Stimulated activated CD8-positive, alpha-beta memory T cell treated with anti-CD3 and anti-CD28 coated beads, Interleukin-12 subunit alpha, Interleukin-12 subunit beta, amount 100 ng/mL, for 1 hour (primary cell): ENCODE measurements around the gene SYP.
"Not testable (repeated sequence)": the region's sequence is repeated elsewhere in the genome, so short reads cannot be mapped to it uniquely, and the experiment has no call there.

ENCODE experiments used
- DNase-seq: peaks from one replicate; pipeline ENCODE4 v3.0.0-alpha.2; 2020; ENCODE audit warnings: low read depth

The SYP gene

DNA sequence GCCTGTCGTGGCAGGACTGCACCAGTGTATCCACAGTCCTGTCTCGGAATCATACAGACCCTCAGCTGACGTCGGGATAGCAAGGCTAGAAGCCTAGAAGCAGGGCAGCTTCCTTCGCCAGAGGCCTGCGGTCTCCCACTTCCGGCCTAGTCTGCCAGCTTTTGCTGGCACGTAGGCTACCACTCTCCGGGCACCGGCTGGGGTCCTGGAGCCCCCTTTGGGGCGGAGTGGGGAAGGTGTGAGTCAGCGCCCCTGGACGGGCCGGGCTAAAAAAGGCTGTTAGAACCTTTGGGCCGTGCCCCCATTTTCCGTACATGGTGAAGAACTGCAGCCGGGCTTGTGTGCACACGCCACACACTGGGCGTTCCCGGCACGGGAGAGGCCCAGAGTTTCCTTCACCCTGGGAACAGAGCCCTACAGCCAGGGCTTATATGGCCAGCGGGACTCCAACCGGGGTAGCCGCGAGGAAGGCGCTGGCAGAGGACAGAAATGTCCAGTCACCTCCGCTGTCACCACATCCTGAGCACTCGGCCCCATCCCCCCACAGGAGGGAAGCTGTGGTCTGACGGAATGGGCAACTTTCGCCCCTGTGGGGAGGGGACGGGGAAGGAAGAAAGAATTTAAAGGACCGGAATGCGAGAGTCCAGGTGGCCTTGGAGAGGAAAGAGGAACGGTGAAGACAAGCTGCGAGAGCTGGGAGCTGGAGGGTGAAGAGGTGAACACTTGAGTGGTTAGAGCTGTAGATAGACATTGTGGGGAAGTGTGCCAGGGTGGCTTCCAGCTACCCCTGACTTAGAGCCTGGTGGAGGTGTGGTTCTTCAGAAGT is 32.9 kb downstream of the SYP start:
- peak; percentile 49 for DNase-seq

- DNase-seq = no peak
Observed at GRCh38 chrX:49165901-49166881, 33.8 kb downstream of the SYP start.

DNA sequence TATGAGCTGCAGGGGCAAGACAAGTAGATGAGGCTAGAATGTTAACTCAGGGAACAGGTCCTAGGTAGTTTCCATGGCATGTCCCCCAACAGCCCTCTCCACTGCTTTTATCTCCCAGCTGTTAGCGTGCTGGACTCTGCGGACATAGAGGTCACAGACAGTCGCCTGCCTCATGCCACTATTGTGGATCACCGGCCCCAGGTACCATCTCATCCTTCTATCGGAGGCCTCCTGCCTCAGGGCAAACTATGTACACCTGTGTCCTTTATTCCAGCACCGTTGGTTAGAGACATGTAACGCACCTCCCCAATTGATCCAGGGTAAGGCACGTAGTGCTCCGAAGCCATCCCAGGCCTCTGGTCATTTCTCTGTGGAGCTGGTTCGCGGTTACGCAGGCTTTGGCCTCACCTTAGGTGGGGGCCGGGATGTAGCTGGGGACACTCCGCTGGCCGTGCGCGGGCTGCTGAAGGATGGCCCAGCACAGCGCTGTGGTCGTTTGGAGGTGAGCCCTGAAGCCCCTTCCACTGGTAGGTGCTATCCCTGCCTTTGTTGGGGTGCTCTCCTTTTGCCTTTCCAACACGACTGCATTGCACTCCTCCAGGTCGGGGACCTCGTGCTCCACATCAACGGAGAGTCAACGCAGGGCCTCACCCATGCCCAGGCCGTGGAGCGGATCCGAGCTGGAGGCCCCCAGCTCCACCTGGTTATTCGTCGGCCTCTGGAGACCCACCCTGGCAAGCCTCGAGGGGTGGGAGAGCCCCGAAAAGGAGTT is 35.2 kb downstream of the SYP start:
- DNase-seq = no peak

DNA sequence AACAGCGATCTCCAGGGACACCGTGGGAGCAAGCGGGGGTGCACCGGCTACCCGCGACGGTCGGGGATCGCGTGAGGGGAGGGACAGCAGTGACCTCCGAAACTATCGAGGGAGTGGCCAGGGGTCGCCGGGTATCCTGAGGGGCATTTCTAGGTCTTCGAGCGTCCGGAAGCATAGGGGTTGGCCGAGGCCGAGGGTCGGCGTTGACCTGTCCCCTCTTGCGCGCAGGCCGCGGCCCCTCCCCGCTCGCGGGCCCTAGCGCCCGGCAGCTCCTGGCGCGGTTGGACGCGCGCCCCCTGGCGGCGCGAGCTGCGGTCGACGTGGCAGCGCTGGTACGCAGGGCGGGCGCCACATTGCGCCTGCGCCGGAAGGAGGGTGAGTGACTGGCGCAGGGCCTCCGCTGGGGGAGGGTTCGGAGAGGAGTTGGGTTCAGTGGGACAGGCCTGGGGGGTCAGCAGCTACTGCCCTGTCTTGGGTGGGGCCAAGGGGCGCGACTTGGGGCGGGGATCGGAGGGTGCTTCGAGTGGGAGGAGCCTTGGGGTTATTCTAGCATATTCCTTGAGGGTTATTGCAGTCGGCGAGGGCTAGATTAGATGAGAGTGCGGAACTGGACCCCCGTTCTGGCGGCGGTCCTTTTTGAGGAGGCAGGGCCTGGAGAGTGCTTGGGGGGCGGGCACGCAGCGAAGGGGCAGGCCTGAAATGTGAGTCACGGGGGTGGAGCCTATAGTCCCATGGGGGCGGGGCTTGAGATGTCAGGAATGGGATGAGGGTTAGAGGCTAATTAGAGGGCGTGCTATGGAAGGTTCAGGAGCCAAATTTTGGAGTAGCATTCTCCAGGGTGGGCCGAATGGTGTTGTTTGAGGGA is 36.2 kb downstream of the SYP start:
- DNase-seq = peak; percentile 51

DNA sequence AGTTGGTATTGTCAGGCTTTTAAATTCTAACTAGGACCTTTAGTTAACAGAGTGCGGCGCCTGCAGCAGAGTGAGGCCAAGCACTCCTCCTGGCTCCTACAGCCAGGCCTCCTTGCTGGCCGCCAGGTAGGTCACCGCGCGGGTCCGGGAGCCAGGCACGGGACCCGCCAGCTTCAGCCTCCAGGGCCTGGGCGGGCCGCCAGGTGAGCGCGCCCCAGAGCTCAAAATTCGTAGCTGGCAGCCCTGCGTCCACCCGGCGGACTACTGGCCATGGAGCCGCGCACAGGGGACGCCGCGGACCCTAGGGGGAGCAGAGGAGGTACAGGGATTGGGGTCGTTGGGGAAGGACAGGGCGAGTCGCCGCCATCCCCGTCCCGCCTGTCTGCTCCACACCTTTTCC is 37.4 kb downstream of the SYP start, which contains the start of gene MAGIX:
Gene MAGIX, plus strand, starts transcription at position 139 of the 400 bp plus-strand sequence. Its CDS starts 132 bp downstream, at position 271.
- no peak for DNase-seq

DNA sequence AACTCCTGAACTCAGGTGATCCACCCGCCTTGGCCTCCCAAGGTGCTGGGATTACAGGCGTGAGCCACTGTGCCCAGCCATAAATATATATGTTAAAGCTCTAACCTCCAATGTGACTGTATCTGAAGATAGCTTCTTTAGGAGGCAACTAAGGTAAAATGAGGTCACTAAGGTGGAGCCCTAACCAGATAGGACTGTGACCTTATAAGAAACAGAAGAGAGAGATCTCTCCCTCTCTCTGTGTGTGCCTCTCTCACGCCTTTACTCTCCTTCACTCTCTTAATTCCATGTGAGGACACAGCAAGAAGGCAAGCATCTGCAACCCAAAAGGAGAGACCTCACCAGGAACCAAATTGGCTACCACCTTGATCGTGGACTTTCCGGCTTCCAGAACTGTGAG is 38.4 kb downstream of the SYP start:
- no peak for DNase-seq

DNA sequence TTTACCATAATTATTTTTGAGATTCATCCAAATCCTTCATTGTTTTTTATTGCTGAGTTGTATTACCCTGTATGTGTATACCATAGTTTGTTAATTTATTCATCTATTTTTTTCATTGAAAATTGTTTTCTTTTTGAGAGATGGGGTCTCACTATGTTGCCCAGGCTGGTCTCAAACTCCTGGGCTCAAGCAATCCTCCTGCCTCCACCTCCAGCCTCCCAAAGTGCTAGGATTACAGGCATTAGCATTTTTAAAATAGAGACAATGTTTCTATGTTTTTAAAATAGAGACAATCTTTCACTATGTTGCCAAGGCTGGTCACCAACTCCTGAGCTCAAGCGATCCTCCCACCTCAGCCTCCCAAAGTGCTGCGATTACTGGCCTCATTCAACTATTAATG is 39.1 kb downstream of the SYP start:
- no peak for DNase-seq

DNA sequence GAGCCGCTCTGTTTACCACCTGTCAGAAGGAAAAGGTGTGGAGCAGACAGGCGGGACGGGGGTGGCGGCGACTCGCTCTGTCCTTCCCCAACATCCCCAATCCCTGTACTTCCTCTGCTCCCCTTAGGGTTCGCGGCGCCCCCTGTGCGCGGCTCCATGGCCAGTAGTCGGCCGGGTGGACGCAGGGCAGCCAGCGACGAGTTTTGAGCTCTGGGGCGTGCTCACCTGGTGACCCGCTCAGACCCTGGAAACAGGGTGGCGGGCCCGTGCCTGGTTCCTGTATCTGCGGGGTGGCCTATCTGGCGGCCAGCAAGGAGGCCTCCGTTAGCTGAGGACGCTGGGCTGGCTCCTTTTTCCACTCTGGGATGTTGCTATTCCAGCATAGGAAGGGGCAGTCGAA is 42.8 kb downstream of the SYP start:
- no peak for DNase-seq

- peak; percentile 72 for DNase-seq
Observed at GRCh38 chrX:49155900-49156837, 43.8 kb downstream of the SYP start.

- DNase-seq = no peak
Observed at GRCh38 chrX:49155243-49155899, 44.6 kb downstream of the SYP start.

GRCh38 chrX:49153467-49153866 is 46.5 kb downstream of the SYP start:
- no peak for DNase-seq

GRCh38 chrX:49149291-49149690 is 50.7 kb downstream of the SYP start:
- DNase-seq = not testable (repeated sequence)

GRCh38 chrX:49148390-49149100 is 51.4 kb downstream of the SYP start:
- DNase-seq = not testable (repeated sequence)

DNA sequence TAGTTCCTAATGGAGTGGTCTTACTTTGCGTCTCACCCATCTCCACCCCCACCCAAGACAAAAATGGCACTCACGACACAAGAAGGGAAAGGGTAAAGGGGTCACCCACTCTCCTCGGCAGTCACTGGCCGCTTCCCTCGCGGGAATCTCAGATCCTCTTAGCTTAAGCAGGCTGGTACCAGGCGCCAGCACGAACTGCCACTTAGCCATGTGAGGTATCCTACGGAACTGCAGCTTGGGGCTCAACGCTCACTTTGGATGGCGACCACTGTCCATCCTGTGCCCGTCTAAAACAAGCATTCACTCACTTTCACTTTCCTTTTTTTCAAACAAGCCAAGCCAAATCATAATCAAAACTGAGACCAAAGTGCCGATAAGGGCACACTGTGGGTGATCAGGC is 52.1 kb downstream of the SYP start:
- DNase-seq = no peak

DNA sequence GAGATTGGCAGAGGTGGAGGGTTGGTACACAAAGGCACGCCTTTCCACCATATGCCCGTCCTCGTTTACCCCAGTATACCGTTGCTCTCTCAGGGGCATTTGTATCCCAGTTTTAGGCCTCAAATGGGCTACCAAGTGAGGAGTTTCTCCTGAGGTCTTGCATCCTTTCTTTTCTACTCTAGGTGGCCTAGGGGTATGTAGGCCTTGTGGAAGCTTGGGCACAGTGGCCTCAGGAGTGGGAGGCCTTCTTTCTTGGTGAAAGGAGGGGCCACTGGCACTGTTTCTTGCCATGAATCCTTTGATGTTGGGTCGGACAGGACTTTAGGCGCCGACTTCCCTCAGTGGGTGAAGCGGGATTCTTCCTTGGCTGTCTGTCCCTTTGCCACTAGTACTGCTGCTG is 52.7 kb downstream of the SYP start:
- no peak for DNase-seq

GRCh38 chrX:49143154-49143553 is 56.8 kb downstream of the SYP start:
- DNase-seq = not testable (repeated sequence)

GRCh38 chrX:49142264-49142663 is 57.7 kb downstream of the SYP start:
- not testable (repeated sequence) for DNase-seq

- no peak for DNase-seq
Observed at GRCh38 chrX:49139713-49140112, 60.3 kb downstream of the SYP start.
